Fibroblast of peridontal ligament (primary cell): ENCODE data around the gene MS4A5.
"Not testable (repeated sequence)": the region's sequence is repeated elsewhere in the genome, so short reads cannot be mapped to it uniquely, and the experiment has no call there.

Source experiments
- DNase-seq: peaks from one replicate; pipeline ENCODE4 v3.0.0-alpha.2; 2010; ENCODE audit errors: extremely low read depth

Gene MS4A5

GRCh38 chr11:60429272-60429671 is at the start of gene MS4A5:
Gene MS4A5, plus strand, starts transcription at chr11:60429572. Its CDS starts 103 bp downstream, at chr11:60429675.
- DNase-seq: no peak

- no peak for DNase-seq
These were observed 40.0 kb upstream of the MS4A5 start for GRCh38 chr11:60389279-60389910.

- no peak for DNase-seq
These were observed 39.0 kb upstream of the MS4A5 start for GRCh38 chr11:60390419-60390818.

GRCh38 chr11:60392361-60392760 is 37.0 kb upstream of the MS4A5 start:
- DNase-seq: no peak

- no peak for DNase-seq
These were observed 36.4 kb upstream of the MS4A5 start for GRCh38 chr11:60393016-60393415.

GRCh38 chr11:60394666-60395380 is 34.5 kb upstream of the MS4A5 start:
- DNase-seq: no peak

- DNase-seq: no peak
These were observed 33.0 kb upstream of the MS4A5 start, which contains the start of gene MS4A14 for GRCh38 chr11:60396382-60396781. Gene MS4A14, plus strand, starts transcription at chr11:60396459. Its CDS starts 120 bp downstream, at chr11:60396579.

- DNase-seq: no peak
These were observed 32.6 kb upstream of the MS4A5 start for GRCh38 chr11:60396799-60397198.

GRCh38 chr11:60420015-60420414 is 9.4 kb upstream of the MS4A5 start:
- no peak for DNase-seq

- DNase-seq: no peak
These were observed 6.8 kb upstream of the MS4A5 start for GRCh38 chr11:60422609-60423008.

GRCh38 chr11:60428517-60428916 is 855 bp upstream of the MS4A5 start:
- DNase-seq: no peak

GRCh38 chr11:60431251-60431650 is 1.9 kb downstream of the MS4A5 start:
- no peak for DNase-seq

- DNase-seq: no peak
These were observed 4.0 kb downstream of the MS4A5 start for GRCh38 chr11:60433401-60433800.

- no peak for DNase-seq
These were observed 17.7 kb downstream of the MS4A5 start for GRCh38 chr11:60447070-60447469.

- DNase-seq: no peak
These were observed 18.5 kb downstream of the MS4A5 start for GRCh38 chr11:60447846-60448245.

GRCh38 chr11:60451185-60451584 is 21.8 kb downstream of the MS4A5 start:
- DNase-seq: not testable (repeated sequence)

GRCh38 chr11:60454212-60454611 is 24.8 kb downstream of the MS4A5 start:
- no peak for DNase-seq

- DNase-seq: no peak
These were observed 26.2 kb downstream of the MS4A5 start, which contains the start of gene MS4A1 for GRCh38 chr11:60455531-60456042. Gene MS4A1, plus strand, starts transcription at chr11:60455847. Its CDS starts 6,528 bp downstream, at chr11:60462375.

- no peak for DNase-seq
These were observed 28.2 kb downstream of the MS4A5 start for GRCh38 chr11:60457576-60457975.

GRCh38 chr11:60459345-60459744 is 30.0 kb downstream of the MS4A5 start:
- no peak for DNase-seq

- no peak for DNase-seq
These were observed 39.5 kb downstream of the MS4A5 start for GRCh38 chr11:60468829-60469228.

- no peak for DNase-seq
These were observed 40.4 kb downstream of the MS4A5 start for GRCh38 chr11:60469723-60470122.

GRCh38 chr11:60477035-60477445 is 47.7 kb downstream of the MS4A5 start:
- no peak for DNase-seq
